Coronary artery (tissue), 2 donors: ENCODE measurements around the gene ASXL2.
"Not testable (repeated sequence)": the region's sequence is repeated elsewhere in the genome, so short reads cannot be mapped to it uniquely, and the experiment has no call there.

Experiments
- DNase-seq: peaks from one replicate; pipeline ENCODE4 v3.0.0-alpha.2; 2017; ENCODE audit warnings: low spot score
- H3K27ac ChIP-seq, 2 donors: fragments of 200-600 bp; sonication (generic); one replicate each; pipeline ENCODE4 v1.5.1; 2016 to 2019
- H3K4me3 ChIP-seq: fragments of 200-600 bp; sonication (generic); 2 replicates; pipeline ENCODE4 v1.5.1; 2016; ENCODE audit warnings: mild to moderate bottlenecking, moderate library complexity
- CTCF ChIP-seq: fragments of 200-600 bp; sonication (generic); IDR thresholded peaks from one replicate; pipeline ENCODE4 v1.5.1; 2019; ENCODE audit warnings: antibody characterized with exemption

Gene ASXL2

DNA sequence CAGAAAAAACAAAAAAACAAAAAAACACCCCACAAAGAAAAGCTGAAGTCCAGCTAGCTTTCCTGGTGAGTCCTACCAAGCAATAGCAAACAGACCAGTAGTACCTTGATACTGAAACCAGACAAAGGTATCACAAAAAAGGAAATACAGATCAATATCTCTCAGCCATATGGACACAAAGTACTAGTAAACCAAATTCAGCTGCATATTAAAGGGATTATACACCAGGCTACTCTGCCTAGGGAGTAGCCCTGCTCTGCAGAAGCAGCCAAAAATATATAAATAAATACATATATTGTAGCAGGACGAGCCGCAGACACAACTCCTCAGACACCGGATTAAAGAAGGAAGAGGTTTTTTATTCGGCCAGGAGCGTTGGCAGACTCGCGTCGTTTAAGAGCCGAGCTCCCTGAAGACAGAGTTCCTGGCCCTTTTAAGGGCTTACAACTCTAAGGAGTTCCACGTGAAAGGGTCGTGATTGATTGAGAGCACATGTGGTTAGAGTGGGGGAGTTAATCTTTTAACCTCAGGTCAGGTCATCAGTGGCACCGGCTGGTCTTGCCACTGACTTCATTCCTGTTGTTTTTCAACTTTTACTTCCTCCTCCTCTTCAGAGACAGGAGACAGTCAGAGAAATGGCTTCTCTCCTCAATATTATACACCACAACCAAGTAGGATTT lies 166.5 kb downstream of the ASXL2 start:
- no peak for DNase-seq

GRCh38 chr2:25710750-25711149 lies 167.5 kb downstream of the ASXL2 start:
- Histone ChIP-seq H3K27ac (no peak overlapping the region), H3K4me3 (no peak overlapping the region)
- no peak for TF ChIP-seq CTCF
- no peak for DNase-seq

More for the DNA sequence above, 166.5 kb downstream of the ASXL2 start:
- Histone ChIP-seq H3K4me3 (peak overlapping the region; percentile 21), H3K27ac (no peak overlapping the region)
- no peak for TF ChIP-seq CTCF

GRCh38 chr2:25709349-25709748 lies 168.9 kb downstream of the ASXL2 start:
- DNase-seq, result no peak
- TF ChIP-seq CTCF, result no peak
- no peak overlapping the region for H3K27ac ChIP-seq
- H3K4me3 ChIP-seq, result no peak overlapping the region

- no peak for TF ChIP-seq CTCF
- DNase-seq, result no peak
- Histone ChIP-seq H3K4me3 (no peak overlapping the region), H3K27ac (no peak overlapping the region)
These were observed 170.2 kb downstream of the ASXL2 start for GRCh38 chr2:25707927-25708590.

- not testable (repeated sequence) for DNase-seq, H3K4me3 ChIP-seq, H3K27ac ChIP-seq
These were observed 172.7 kb downstream of the ASXL2 start for GRCh38 chr2:25705575-25705974.

DNA sequence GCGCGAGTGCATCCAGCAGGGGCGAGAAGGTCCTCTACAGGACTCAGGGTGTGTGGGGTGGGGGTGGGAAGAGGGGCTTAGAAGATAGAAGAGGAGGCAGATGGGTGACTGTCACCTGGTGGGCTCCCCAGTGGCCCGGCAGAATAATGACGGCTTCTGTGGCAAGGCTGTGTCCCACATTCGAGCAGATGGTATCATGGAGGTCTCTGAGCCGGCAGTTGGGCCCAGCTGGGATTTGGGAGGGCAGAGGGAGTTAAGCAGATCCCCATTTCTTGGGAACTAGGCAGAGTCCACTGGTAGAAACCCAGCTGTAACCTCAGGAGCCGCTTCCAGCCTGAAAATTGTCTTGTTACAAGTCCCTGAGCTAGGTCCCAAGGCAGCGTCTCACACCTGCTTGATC lies 176.5 kb downstream of the ASXL2 start:
- Histone ChIP-seq H3K4me3 (no peak overlapping the region), H3K27ac (no peak overlapping the region)
- no peak for TF ChIP-seq CTCF
- DNase-seq, result no peak

GRCh38 chr2:25700221-25700660 lies 178.0 kb downstream of the ASXL2 start:
- DNase-seq, result no peak
- Histone ChIP-seq H3K27ac (no peak overlapping the region), H3K4me3 (no peak overlapping the region)
- peak; percentile 46 for TF ChIP-seq CTCF
